H1 (cell line): ENCODE measurements around the gene RUSF1. TPM values are rescaled to one million over a fixed set of nuclear protein-coding genes. Genes with fewer than 3 reads are reported as not detected.

Source experiments
- BACH1 ChIP-seq: IDR thresholded peaks from 2 replicates; pipeline ENCODE4 v1.6.1; 2012; ENCODE audit warnings: low read length, improper control_type of control experiment
- CBX8 ChIP-seq: fragments of 300-800, 300-1000 bp; sonication (generic); IDR thresholded peaks from 2 replicates; pipeline ENCODE4 v1.7.1; 2016; ENCODE audit warnings: low read depth, low read length, borderline replicate concordance
- CTBP2 ChIP-seq: IDR thresholded peaks from 2 replicates; pipeline ENCODE4 v1.7.0; 2011; ENCODE audit warnings: borderline replicate concordance, mild to moderate bottlenecking, moderate library complexity, mixed read lengths, low read length; ENCODE audit not compliant: insufficient read depth, insufficient read length
- GABPA ChIP-seq: IDR thresholded peaks from 2 replicates; pipeline ENCODE4 v1.6.1; 2011; ENCODE audit warnings: mild to moderate bottlenecking, low read length, moderate library complexity, borderline replicate concordance; ENCODE audit not compliant: insufficient read depth
- TAF1 ChIP-seq: IDR thresholded peaks from 2 replicates; pipeline ENCODE4 v1.6.1; 2011; ENCODE audit warnings: mild to moderate bottlenecking, low read depth, low read length
- TAF7 ChIP-seq: optimal IDR thresholded peaks from 2 replicates; pipeline ENCODE3; 2011; ENCODE audit warnings: low read depth, mild to moderate bottlenecking, inconsistent platforms, low read length, moderate library complexity, borderline replicate concordance
- polyA plus RNA-seq, 7 experiments: library from polyadenylated mRNA; depleted of rRNA in 3 of 7; stranded (reverse) in 5 of 7; unstranded in 2 of 7; fragments of >200 nt in 5 of 7; fragments of 200-250 nt in 2 of 7; gene quantifications; 1 replicate in 5 of 7; 2 replicates in 1 of 7; 4 replicates in 1 of 7; pipeline versions ENCODE4 v1.2.1 to v1.2.3, GENCODE V29; 2011 to 2013; ENCODE audit warnings: missing spikeins in 2 of 7, mixed read lengths in 2 of 7
- total RNA-seq: library from RNA; stranded (reverse); fragmentation: NEBNext Ultra II Directional; extraction: Animal tissue kit (Norgen Biotek cat#: 25700); gene quantifications from 2 replicates; pipeline ENCODE4 v1.2.1, GENCODE V29; 2021

Gene RUSF1
- total and polyA plus RNA-seq, 2 of the 8 experiments (the other 6 are each of a cell fraction or from before 2014, with no cell fraction given), result 22.5 to 33.7 TPM

GRCh38 chr16:31478956-31479355 is 29.2 kb downstream of the RUSF1 start (continued):
- TF ChIP-seq TAF1 (no peak), CBX8 (no peak), GABPA (no peak), CTBP2 (no peak), BACH1 (no peak), TAF7 (no peak)
- TF ChIP-seq, all 59 proteins: peak for 0
